AG20443 (cell line): Measurements from ENCODE around the gene KCTD4.
"Not testable (repeated sequence)": the region's sequence is repeated elsewhere in the genome, so short reads cannot be mapped to it uniquely, and the experiment has no call there.

Experiments used
- DNase-seq: peaks from one replicate; pipeline ENCODE4 v3.0.0; 2012; ENCODE audit warnings: low spot score, mixed read lengths

Gene KCTD4

GRCh38 chr13:45200701-45201232 lies at the start of gene KCTD4:
KCTD4 (minus strand) TSS chr13:45201045; CDS start chr13:45194567, 6,478 bp downstream.
- DNase-seq, result no peak

GRCh38 chr13:45249662-45250061 lies 48.8 kb upstream of the KCTD4 start:
- DNase-seq, result no peak

GRCh38 chr13:45244736-45245135 lies 43.9 kb upstream of the KCTD4 start:
- DNase-seq, result not testable (repeated sequence)

GRCh38 chr13:45243077-45243476 lies 42.2 kb upstream of the KCTD4 start:
- no peak for DNase-seq

- DNase-seq, result no peak
Observed at GRCh38 chr13:45242524-45242923, 41.7 kb upstream of the KCTD4 start.

- peak; percentile 64 for DNase-seq
Observed at GRCh38 chr13:45242070-45242469, 41.2 kb upstream of the KCTD4 start.

GRCh38 chr13:45240143-45240542 lies 39.3 kb upstream of the KCTD4 start:
- DNase-seq, result no peak

GRCh38 chr13:45238945-45239795 lies 38.3 kb upstream of the KCTD4 start:
- peak; percentile 37 for DNase-seq

GRCh38 chr13:45232591-45232990 lies 31.7 kb upstream of the KCTD4 start:
- no peak for DNase-seq

GRCh38 chr13:45231722-45232121 lies 30.9 kb upstream of the KCTD4 start:
- no peak for DNase-seq

- DNase-seq, result no peak
Observed at GRCh38 chr13:45231305-45231704, 30.5 kb upstream of the KCTD4 start.

GRCh38 chr13:45229172-45229571 lies 28.3 kb upstream of the KCTD4 start:
- DNase-seq, result no peak

GRCh38 chr13:45228002-45228401 lies 27.2 kb upstream of the KCTD4 start:
- DNase-seq, result no peak

GRCh38 chr13:45226024-45226423 lies 25.2 kb upstream of the KCTD4 start:
- no peak for DNase-seq

- DNase-seq, result no peak
Observed at GRCh38 chr13:45225370-45225769, 24.5 kb upstream of the KCTD4 start.

- peak; percentile 43 for DNase-seq
Observed at GRCh38 chr13:45224176-45224575, 23.3 kb upstream of the KCTD4 start.

GRCh38 chr13:45222919-45223318 lies 22.1 kb upstream of the KCTD4 start:
- no peak for DNase-seq

- no peak for DNase-seq
Observed at GRCh38 chr13:45222516-45222915, 21.7 kb upstream of the KCTD4 start.

GRCh38 chr13:45220403-45220802 lies 19.6 kb upstream of the KCTD4 start:
- no peak for DNase-seq

- DNase-seq, result peak; percentile 44
Observed at GRCh38 chr13:45219938-45220375, 19.1 kb upstream of the KCTD4 start.

- DNase-seq, result no peak
Observed at GRCh38 chr13:45219123-45219891, 18.5 kb upstream of the KCTD4 start.

- DNase-seq, result no peak
Observed at GRCh38 chr13:45218689-45219088, 17.8 kb upstream of the KCTD4 start.

GRCh38 chr13:45216193-45216592 lies 15.3 kb upstream of the KCTD4 start:
- no peak for DNase-seq
